ENCODE measurements around the gene C16orf92.
A peak's percentile ranks its signal among the peaks of the same experiment; 100 is the strongest.

Gene C16orf92

DNA sequence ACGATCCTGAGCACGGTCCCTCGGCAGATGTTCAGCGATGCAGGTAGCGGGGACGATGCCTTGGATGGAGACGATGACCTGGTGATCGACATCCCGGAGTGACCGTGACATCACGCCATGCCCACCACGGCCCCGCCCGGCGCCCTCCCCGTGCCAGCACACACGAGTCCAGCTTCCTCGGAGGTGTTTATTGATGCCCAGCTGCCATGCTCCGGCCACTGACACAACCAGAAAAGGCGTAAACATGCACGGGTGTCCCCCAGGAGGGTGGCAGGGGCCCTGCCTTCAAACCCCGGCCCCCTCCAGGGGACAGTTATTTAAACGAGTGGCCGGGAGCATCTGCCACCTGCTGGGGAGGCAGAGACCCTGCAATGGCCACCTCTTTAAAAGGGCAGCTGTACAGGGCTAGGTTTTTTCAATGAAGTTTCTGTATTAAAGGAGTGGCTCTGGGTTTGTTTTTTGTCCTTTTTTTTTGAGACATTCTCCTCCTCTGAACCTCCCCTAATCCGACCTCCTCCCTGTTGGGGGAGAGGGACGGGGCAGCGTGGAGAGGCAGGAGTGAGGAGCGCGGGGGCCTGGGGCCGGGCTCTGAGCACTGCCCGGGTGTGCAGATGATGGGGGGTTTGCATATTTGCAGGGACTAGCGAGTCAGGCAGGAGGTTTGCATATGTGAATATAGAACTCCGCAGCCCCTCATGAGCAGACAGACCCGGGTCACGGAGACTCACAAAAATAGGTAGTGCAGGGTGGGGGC, 17.5 kb upstream of the C16orf92 start:
- CTCF ChIA-PET: interaction anchor here (0.5 to 0.6 kb wide), 3 partner anchors 14 to 171 kb away, joined by 3 to 4 read pairs (median 4); no protein-coding TSS in a partner anchor
- peak; percentile 79 for DNase-seq (ENCODE audit: extremely low spot score)
- TF ChIP-seq TARDBP (IDR thresholded peaks at IDR 0.05) (no peak), LEF1 (IDR thresholded peaks at IDR 0.05; ENCODE audit: borderline replicate concordance) (no peak), FOXA1 (IDR thresholded peaks at IDR 0.05) (no peak), HDGF (IDR thresholded peaks at IDR 0.05; ENCODE audit: borderline replicate concordance) (0 out of 2 replicates have a peak, but pooled peaks have one; percentile 82), FOXK2 (IDR thresholded peaks at IDR 0.05) (no peak), L3MBTL2 (conservative IDR thresholded peaks at IDR 0.05) (no peak)
- POLR2A ChIA-PET: interaction anchor here (1.3 to 3.5 kb wide), 4 partner anchors 11 to 198 kb away, joined by 3 to 18 read pairs (median 6); partner anchors contain the start of genes HIRIP3 and KCTD13

DNA sequence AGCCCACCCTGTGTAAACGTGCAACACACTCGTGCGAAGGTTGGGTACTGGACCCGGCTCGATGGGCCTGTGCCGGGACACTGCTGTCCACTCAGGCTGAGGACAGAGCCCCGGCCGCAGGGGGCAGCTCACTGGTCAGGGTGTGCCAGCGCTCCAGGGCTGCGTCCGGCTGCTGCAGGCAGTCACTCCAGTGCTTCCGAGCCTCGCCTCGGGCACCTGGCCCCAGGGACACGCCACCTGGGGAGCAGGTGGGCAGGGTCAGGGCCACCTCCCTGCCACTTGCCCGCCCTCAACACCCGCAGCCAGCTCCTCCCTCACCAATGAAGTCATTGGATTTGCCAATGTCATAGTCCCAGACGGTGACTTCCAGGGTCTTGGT, 16.9 kb upstream of the C16orf92 start:
- POLR2A ChIA-PET: interaction anchor here (1.3 to 3.5 kb wide), 3 partner anchors 12 to 80 kb away, joined by 3 to 18 read pairs (median 9); partner anchors contain the start of genes HIRIP3 and KCTD13
- TF ChIP-seq LEF1 (IDR thresholded peaks at IDR 0.05; ENCODE audit: borderline replicate concordance): no peak
- TF ChIP-seq TARDBP (IDR thresholded peaks at IDR 0.05): no peak
- TF ChIP-seq, protein P1, sequence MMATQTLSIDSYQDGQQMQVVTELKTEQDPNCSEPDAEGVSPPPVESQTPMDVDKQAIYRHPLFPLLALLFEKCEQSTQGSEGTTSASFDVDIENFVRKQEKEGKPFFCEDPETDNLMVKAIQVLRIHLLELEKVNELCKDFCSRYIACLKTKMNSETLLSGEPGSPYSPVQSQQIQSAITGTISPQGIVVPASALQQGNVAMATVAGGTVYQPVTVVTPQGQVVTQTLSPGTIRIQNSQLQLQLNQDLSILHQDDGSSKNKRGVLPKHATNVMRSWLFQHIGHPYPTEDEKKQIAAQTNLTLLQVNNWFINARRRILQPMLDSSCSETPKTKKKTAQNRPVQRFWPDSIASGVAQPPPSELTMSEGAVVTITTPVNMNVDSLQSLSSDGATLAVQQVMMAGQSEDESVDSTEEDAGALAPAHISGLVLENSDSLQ (IDR thresholded peaks at IDR 0.05): no peak
- TF ChIP-seq FOXA1 (IDR thresholded peaks at IDR 0.05): no peak
- no peak for TF ChIP-seq NFRKB (IDR thresholded peaks at IDR 0.05)
- TF ChIP-seq ARNT (IDR thresholded peaks at IDR 0.05): no peak
- no peak for TF ChIP-seq HDGF (IDR thresholded peaks at IDR 0.05; ENCODE audit: borderline replicate concordance)

DNA sequence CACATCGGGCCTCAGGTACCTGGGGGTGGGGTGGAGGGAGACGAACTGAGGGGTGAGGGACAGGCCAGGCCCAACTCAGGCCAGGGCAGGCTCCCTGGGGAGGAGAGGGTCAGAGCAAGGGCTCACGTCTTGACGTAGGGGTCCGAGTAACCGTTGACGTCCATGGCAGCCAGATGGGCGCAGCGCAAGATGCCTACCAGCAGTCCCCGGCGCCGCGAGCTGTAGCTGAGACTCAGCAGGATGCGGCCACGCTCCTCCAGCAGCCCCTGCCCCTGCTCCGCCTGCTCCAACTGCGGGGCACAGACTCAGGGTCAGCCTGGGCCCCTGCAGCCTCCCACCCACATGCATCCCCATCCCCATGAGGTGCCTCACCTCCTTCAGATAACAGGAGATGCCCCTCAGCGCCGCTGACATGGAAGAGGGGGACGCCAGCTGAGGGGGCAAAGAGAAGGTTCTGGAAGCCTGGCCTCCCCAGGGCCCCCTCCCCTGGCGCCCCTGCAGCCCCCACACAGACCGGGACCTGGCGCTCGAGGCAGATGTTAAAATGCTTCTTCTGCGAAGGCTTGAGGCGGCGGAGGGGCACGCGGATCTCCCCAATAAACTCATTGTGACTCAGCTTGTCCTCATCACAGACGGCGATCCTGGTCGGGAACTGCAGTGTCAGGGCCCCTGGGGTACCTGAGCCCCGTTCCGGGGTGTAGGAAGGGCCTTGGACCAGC, 16.2 kb upstream of the C16orf92 start:
- ChIA-PET POLR2A (interaction anchor here (1.3 to 1.6 kb wide), 2 partner anchors 14 to 21 kb away, joined by 3 to 4 read pairs; no protein-coding TSS in a partner anchor), CTCF (interaction anchor here (1.0 kb wide), 1 partner anchor 158 kb away, joined by 4 read pairs; no protein-coding TSS in a partner anchor)
- TF ChIP-seq LEF1 (IDR thresholded peaks at IDR 0.05; ENCODE audit: borderline replicate concordance) (no peak), ARNT (IDR thresholded peaks at IDR 0.05) (no peak), FOXK2 (IDR thresholded peaks at IDR 0.05) (no peak), ZNF384 (IDR thresholded peaks at IDR 0.05) (no peak)
- no peak for DNase-seq (ENCODE audit: extremely low spot score)

More for the DNA sequence above, 16.9 kb upstream of the C16orf92 start:
- DNase-seq (ENCODE audit: extremely low spot score): no peak
- CTCF ChIA-PET: interaction anchor here (0.5 to 0.6 kb wide), 3 partner anchors 14 to 172 kb away, joined by 3 to 4 read pairs (median 4); no protein-coding TSS in a partner anchor

DNA sequence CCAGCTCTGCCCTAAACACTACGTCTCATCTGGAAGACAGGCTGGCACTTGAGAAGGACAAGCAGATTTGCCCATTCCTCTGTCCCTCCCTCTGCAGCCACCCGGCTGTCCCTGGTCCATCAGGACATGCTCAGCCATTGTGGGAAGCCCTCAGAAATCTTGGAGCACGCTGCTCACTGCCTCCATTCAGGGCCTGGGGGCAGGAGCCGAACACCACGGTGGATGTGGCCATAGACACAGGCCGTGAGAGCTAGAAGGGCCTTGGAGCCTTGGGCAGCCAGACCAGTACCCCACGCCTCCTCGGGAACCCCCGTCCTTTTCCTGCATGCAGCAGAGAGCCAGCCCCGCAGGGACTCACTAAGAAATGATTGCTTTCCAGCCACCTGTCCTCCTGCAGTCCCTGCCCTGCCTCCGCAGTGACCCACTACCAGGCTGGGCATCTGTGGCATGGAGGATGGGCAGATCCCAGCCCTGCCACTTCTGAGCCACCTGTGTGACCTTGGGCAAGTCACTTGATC, 15.6 kb upstream of the C16orf92 start:
- CTCF ChIA-PET: interaction anchor here (1.0 kb wide), 1 partner anchor 159 kb away, joined by 4 read pairs; no protein-coding TSS in a partner anchor
- DNase-seq (ENCODE audit: extremely low spot score): no peak
- TF ChIP-seq ELF4 (IDR thresholded peaks at IDR 0.05) (no peak), L3MBTL2 (conservative IDR thresholded peaks at IDR 0.05) (no peak)
- POLR2A ChIA-PET: interaction anchor here (1.0 to 1.6 kb wide), 3 partner anchors 12 to 192 kb away, joined by 3 to 4 read pairs (median 3); partner anchors contain the start of genes HIRIP3, INO80E and PAGR1

DNA sequence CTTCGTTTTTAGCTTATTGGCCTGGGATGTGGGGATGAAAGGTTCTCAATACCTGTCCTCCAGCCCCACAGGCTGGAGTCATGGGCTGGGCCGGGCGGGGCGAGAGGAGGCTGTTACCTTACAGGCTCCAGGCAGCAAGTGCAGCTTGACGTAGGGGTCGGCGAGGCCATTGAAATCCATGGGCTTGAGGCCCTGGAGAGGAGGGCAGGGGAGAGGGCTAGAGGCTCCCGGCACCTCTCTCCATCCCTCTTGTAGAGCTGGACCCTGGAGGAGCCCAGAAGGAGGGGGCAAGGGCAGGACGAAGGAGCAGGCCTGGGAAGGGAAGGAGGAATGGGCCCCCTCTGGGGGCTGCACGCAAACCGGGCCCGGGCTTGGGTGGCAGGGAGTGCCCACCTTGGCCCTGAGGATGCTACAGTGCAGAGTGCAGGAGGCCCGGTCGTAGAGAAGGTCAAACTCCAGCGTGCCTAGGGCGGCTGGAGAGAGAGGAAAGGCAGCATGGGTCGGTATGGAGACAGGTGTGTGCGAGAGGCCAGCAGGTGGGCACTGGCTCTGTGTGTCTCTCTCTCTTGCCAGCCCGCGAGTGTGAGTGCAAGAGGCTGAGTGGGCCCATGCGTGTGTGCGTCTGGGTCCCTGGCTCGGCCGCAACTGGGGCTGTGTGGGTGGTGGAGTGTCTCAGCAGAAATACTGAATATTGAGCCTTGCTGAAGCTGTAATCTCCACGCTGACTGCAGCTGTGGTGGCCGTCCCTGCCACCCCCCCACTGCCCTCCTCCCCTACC, 13.7 kb upstream of the C16orf92 start:
- no peak for TF ChIP-seq NFRKB (IDR thresholded peaks at IDR 0.05)
- TF ChIP-seq SP1 (IDR thresholded peaks at IDR 0.05): no peak
- TF ChIP-seq CTBP1 (IDR thresholded peaks at IDR 0.05; ENCODE audit: borderline replicate concordance): no peak
- no peak for TF ChIP-seq FOXA1 (IDR thresholded peaks at IDR 0.05)
- TF ChIP-seq, protein P1 (IDR thresholded peaks at IDR 0.05): no peak
- no peak for TF ChIP-seq FOXK2 (IDR thresholded peaks at IDR 0.05)
- no peak for TF ChIP-seq ARNT (IDR thresholded peaks at IDR 0.05)
- TF ChIP-seq LEF1 (IDR thresholded peaks at IDR 0.05; ENCODE audit: borderline replicate concordance): no peak
- no peak for TF ChIP-seq TARDBP (IDR thresholded peaks at IDR 0.05)
- no peak for TF ChIP-seq SUZ12 (IDR thresholded peaks at IDR 0.05)
- TF ChIP-seq HDGF (IDR thresholded peaks at IDR 0.05; ENCODE audit: borderline replicate concordance): no peak
- TF ChIP-seq BHLHE40 (IDR thresholded peaks at IDR 0.05; ENCODE audit: borderline replicate concordance): no peak
- no peak for TF ChIP-seq L3MBTL2 (conservative IDR thresholded peaks at IDR 0.05)
- no peak for TF ChIP-seq ZNF384 (IDR thresholded peaks at IDR 0.05)
- CTCF ChIA-PET: no interaction called here
- no peak for DNase-seq (ENCODE audit: extremely low spot score)
- POLR2A ChIA-PET: interaction anchor here (0.8 to 1.4 kb wide), 3 partner anchors 9 to 14 kb away, joined by 3 to 4 read pairs (median 4); partner anchors contain the start of genes HIRIP3 and INO80E

All from HEK293T (cell line).